GM19193 (cell line): Measurements from ENCODE around the gene PDCL3.

Experiments used
- POLR2A ChIP-seq: IDR thresholded peaks from 4 replicates; pipeline ENCODE4 v1.6.1; 2011; ENCODE audit not compliant: insufficient read depth, insufficient read length; ENCODE audit errors: extremely low read depth

PDCL3 gene

DNA sequence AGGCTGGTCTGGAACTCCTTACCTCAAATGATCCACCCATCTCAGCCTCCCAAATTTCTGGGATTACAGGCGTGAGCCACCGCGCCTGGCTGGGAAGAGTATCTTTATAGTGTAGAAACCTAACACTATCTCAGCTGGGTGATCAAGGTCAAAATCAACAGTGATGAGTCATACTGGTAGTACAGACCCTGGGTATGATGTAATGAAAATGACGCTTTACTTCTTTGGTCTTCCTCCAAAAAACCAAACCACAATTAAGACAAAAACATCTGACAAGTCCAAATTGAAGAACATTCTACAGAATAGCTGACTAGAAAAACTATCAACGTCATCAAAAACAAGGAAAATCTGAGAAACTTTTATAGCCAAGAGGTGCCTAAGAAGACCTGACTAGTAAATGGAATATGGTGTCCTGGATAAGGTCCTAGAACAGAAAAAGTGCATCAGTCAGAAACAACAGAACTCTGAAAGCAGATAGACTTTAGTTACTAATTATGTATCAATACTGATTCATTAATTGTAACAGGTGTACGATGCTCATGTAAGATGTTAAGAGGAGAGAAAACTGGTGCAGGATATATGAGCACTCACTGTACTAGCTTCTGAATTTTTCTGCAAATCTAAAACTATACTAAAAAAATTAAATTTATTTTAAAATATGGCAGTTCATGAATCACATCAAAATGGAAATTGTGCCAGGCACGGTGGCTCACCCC is 25.4 kb downstream of the PDCL3 start:
- TF ChIP-seq POLR2A, result no peak

DNA sequence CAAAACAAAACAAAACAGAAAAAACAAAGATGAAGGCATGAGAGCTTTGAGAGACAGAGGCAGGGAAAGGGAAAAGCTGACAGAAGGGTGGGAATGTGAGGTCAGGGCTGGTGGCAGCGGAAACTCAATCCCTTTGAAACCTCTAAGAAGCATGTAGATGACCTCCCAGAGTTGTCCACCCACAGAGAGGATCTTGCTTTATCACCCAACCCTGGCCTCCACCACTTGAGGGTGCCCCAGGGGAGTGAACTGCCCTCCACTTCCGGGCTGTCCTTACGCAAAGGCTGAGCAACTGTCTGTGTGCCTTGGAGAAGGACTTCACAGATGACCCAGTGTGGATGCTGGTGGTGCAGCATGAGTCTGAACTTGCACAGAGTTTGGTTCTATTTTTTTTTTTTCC is 26.7 kb downstream of the PDCL3 start:
- no peak for TF ChIP-seq POLR2A

DNA sequence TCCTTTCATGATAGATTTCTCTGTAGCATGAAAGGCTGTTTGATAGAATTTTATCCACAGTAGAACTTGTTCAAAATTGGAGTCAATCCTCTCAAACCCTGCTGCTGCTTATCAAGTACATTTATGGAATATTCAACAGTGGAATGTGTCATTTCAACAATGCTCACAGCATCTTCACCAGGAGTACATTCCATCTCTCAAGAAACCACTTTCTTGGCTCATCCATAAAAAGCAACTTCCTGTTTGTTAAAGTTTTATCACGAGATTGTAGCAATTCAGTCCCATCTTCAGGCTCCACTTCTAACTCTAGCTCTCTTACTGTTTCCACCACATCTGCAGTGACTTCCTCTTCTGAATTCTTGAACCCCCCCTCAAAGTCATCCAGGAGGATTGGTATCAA is 29.4 kb downstream of the PDCL3 start:
- TF ChIP-seq POLR2A, result no peak

DNA sequence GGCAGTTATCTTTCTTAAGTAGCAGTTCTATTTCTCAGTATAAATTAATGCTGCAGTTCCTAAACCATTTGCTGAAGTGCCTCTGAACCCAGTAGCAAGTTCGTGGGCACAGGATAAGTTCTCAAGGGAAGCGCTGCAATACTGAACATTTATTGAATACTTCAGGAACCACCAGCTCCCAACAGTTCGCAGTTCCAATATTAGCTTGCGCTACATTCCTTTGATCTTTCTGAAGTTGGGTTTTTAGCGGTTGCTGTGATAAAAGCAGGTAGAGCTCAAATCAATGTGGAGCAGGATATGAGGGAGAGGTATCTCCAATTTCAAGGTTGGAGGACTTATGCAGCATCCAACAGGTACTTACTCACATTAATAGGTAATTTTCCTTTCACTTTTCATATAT is 33.7 kb downstream of the PDCL3 start:
- no peak for TF ChIP-seq POLR2A

DNA sequence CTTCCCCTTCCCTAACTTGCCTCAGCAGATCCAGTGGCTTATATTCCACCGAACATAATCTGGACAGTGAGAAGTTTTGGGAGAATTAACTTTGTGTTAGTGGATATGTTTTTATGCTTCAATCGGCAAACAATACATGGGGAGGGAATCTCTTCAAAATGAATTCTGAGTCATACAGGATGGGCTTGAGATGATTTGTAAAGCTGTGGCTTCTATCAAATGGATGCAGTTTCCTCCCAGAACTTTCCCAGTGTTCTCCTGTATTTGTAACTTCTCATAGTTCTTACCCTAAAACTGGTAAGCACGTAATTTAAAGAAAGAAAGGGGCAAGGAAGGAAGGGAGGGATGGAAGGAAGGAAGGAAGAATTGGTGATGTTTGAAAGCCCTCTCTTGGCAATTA is 36.8 kb downstream of the PDCL3 start:
- no peak for TF ChIP-seq POLR2A

DNA sequence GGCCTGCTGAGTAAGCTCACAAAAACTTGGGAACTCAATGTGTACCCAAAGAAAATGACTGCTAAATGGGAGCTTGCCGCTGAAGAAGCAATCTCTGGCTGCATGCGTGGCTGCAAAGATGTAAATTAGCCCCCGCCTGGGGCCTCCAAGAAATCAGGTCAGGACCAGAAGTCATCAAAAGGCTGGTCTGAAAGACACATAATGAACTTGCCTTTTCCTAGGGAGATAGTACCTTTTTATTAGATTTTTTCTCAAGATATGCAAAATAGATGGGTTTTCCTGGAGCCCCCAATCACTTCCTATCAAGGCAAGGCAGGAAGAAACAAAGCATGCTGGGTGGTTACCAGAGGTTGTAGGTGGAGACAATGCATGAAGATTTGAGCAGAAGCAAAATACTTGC is 38.9 kb downstream of the PDCL3 start:
- TF ChIP-seq POLR2A, result no peak

DNA sequence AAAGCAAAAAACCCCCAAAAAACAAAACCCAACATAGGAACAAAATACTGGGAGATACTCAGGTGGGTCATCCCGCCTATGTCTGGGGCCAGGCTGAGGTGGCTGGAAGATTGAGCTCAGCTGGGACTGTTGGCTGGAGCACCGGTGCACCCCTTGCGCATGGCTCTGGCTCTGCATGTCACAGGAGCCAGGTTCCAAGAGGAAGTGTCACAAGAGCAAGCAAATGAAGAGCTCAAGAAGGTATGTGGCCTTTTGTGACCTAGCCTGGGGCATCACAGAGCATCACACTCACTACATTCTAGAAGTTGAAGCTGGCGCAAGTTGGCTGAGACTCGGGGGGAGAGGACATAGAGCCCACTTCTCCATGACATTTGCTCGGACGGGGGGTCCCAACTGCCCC is 40.6 kb downstream of the PDCL3 start:
- TF ChIP-seq POLR2A, result no peak

DNA sequence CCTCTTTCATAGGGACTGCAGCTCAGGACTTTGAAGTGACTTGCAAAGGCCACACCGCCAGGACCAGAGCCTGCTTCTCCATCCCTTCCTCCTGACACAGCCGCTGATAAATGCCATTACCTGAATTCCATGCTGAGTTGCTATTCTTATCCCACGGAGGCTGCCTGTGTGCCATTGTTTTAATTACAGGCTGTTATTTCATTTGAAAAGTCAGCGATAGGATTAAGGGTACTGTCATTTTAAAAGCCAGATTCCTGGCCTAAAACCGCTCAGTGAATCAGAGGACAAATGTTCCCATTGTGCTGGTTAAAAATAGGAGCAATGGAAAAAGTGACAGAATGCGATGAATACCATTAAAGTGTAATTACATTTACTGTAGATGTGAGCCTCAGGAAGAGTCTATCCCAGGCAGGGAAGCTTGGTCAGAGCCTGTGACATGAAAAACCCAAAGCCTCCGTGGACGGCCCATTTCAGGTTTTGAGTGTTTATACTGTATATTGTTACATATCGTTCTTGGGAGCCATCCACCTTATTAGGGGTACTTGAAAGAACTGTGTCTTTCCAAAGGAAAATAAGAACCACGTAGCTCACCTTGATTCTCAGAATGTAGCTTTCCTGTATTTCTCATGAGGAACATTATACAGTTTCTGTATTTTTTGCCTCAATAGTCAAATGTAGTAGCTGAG is 41.3 kb downstream of the PDCL3 start:
- TF ChIP-seq POLR2A, result no peak

DNA sequence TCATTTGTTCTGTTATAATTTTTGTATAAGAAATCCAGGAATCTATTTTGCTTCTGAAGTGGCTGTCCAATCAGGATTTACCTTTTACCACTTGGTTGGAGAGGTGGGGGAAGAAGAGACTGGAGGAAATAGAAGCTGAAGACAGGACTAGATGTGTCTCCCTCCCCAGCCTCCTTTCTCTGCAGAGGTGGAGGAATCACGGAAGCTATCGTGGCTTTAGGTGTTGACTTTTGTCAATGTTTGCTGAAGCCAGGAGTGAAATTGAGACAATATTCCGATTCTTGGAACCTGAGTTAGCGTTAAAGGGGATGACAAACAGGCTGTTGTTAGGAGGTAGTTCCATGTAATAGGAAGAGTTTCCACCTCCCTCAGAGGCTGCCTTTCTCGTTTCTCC is 43.5 kb downstream of the PDCL3 start:
- no peak for TF ChIP-seq POLR2A

DNA sequence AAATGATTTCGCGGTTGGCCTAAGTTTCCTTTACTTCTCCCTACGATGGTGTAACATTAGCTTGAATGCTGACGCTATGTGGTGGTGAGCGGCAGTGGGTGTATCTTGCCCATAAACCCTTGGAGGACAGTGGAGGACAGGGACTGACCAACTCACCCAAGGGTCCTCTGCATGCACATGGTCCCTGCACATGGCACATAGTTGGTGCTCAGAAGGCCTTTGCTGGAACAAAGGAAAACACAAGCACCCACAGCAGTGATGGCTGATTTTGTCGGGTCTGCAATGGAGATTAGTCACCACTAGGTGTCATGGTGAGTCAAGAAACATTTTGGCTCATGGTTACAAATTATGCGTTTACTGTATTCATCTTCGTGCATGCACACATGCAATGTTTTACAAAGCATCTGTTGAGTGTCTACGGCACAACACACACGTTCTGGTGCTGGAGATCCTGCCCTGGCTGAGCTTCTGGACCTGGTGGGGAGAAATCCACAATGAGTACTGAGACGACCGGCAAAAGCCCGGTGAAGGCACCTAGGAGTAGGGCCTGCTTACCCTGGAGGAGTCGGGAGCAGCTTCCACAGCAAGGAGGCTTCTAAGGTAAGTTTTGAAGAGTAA is 44.0 kb downstream of the PDCL3 start:
- no peak for TF ChIP-seq POLR2A

DNA sequence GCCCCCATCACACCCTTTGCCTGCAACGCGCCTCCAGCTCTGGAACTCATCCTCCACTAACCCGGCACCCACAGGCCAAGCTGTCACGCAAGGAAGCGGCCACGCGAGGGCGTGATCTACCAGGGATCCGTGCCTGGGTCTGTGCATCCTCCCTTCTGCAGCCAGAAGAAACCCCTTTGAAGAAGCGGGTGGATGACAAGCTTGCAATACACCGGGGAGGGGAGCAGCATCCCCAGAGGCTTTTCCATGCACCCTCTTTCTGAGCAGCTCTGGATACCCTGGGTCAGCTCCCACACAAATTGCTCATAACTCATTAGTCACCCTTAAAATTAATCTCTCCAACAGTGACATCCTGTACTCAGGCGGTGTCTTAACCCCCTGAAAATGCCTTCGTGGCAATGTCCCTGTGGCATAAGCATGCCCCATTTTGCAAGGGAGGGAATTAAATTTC is 47.6 kb downstream of the PDCL3 start:
- no peak for TF ChIP-seq POLR2A

DNA sequence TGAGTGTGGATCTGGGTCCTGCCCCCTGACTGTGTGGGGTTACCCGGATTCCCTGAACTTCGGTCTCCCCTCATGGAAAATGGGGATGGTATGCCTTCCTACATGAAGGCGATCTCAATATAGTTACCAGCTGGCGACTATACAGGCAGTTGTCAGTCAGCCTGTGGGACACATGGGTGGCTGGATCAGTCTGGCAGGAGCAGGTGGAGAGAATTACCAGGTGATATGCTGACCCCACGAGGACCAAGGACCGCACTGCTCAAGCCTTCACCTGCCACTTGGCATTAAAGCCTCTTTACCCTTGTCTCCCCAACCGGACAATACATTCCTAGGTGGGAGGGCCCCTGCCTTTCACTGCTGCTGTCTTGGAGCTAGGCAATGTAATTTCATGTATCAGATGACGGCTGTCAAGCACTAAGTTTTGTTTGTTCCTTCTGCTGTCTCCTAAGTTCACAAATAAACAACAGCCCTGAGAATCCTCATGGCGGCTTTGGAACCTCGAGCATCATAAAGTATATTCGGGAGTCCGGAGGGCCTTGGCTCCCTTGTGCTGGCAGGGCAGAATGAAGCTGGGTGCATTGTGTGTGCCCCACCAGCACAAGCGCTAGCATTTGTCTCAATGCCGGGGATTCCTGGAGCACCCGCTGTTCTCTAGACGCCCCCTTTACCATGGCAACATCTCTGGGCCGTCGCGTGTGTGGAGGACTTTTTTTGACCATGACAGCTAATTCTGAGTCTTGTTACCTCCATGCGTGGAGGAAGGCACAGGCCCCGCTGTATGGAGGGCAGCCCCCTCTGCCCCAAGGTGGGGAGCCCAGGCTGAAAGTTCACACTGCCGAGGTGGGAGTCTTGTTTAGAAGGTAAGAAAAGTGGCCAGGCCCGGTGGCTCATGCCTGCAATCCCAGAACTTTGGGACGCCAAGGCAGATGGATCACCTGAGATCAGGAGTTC is 48.6 kb downstream of the PDCL3 start:
- no peak for TF ChIP-seq POLR2A

DNA sequence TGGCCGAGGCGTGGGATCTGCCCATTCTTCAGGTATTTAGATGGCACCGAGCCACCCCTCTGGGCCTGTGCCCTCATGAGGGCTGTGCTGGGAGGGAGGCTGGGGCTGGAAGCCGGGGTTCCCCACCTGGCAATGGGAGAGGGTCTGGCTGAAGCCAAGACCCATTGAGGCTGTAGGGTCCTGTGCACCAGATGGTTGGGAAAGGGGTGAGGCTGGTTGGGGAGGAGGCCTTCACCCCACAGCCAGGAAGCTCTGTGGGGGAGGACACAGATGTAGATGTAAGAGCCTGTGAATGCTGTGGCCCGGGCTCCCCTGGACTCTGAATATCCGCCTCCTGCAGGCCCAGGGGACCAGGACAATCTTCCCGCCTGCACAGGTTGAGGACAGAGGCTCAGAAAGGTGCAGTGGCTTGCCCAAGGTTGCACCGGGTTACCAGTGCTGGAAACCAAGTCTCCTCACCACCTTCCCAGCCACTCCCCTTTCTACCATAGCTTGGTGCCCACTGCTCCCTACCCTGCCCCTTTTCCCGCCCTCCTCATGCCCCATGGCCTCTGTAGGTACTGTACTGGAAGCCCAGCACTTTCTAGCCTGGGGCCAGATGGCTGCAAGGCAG is 49.7 kb downstream of the PDCL3 start:
- no peak for TF ChIP-seq POLR2A

DNA sequence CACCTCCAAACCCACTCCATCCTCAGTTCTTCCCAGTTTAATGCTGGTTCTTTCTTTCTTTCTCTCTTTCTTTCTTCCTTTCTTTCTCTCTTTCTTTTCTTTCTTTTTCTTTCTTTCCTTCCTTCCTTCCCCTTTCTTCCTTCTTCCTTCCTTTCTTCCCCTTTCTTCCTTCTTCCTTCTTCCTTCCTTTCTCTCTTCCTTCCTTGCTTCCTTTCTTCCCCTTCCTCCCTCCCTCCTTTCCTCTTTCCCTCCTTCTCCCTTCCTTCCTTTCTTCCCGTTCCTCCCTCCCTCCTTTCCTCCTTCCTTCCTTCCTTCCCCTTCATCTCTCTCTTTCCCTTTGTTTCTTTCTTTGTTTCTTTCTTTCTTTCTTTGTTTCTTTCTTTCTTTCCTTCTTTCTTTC is 50.9 kb downstream of the PDCL3 start:
- no peak for TF ChIP-seq POLR2A

DNA sequence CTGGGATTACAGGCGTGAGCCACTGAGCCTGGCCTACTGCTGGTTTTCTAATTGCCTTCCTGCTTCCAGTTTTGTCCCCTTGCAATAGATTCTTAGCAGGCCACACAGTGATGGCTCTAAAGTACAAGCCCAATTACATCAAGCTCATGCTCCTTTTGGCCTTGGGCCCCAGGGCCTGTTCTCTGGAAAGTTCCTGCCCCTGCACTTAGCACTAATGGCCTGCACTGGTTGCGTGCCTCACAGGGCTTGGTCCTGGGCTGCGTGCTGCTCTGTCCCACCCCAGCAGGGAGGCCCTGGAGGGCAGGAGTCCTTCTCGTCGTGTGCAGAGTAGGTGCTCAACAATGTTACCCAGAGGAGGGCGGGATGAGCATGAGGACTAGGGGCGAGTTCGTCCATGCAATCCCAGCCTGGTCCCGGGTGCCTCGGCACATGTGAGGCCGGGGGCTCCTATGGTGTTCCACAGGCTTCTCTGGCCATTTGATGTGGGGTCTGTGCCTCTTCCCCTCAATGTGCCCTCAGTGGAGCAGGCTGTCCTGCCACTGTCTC is 51.7 kb downstream of the PDCL3 start:
- no peak for TF ChIP-seq POLR2A

DNA sequence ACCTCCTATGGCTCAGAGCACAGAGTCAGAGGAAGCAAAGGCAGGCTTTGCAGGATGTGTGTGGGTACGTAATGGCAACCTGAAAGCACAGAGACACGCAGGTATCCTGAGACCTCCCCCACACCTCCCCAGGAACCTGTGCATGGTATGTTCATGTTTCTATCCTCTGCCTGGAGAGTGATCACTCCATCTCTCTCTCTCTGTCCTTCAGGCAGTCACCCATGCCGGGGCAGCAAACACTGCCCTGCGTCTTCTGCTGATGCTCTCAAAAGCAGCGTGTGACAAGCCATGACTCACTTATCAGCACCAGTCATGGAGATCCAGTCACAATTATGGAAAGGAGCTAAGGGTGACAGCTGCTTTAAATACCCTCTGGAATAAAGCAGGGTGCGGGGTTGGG is 52.7 kb downstream of the PDCL3 start:
- TF ChIP-seq POLR2A, result no peak
